ENCODE results near the gene RPS10.

GRCh38 chr6:34375833-34376232 lies 50.0 kb downstream of the RPS10 start:
- TF ChIP-seq CTCF (IDR thresholded peaks at IDR 0.05; ENCODE audit: low read length) (no peak), EZH2 (IDR thresholded peaks at IDR 0.05; ENCODE audit: borderline replicate concordance, low read length) (no peak)
